Measurements from ENCODE around the gene CT47C1.
"Not testable (repeated sequence)": the region's sequence is repeated elsewhere in the genome, so short reads cannot be mapped to it uniquely, and the experiment has no call there.

CT47C1 gene

GRCh38 chrX:119072744-119073143 lies at the start of gene CT47C1:
Gene CT47C1 (plus strand): TSS chrX:119072993. CDS start chrX:119073226, 233 bp downstream.
- no peak for DNase-seq (ENCODE audit: low read depth)

GRCh38 chrX:119025900-119026299 lies 46.9 kb upstream of the CT47C1 start:
- no peak for DNase-seq (ENCODE audit: low read depth)

GRCh38 chrX:119026344-119026743 lies 46.4 kb upstream of the CT47C1 start:
- not testable (repeated sequence) for DNase-seq (ENCODE audit: low read depth)

GRCh38 chrX:119027960-119028732 lies 44.6 kb upstream of the CT47C1 start:
- not testable (repeated sequence) for DNase-seq (ENCODE audit: low read depth)

GRCh38 chrX:119028733-119029330 lies 44.0 kb upstream of the CT47C1 start:
- no peak for DNase-seq (ENCODE audit: low read depth)

- not testable (repeated sequence) for DNase-seq (ENCODE audit: low read depth)
These were observed 43.1 kb upstream of the CT47C1 start for GRCh38 chrX:119029656-119030055.

- DNase-seq (ENCODE audit: low read depth), result no peak
These were observed 41.8 kb upstream of the CT47C1 start for GRCh38 chrX:119030990-119031389.

- DNase-seq (ENCODE audit: low read depth), result no peak
These were observed 36.4 kb upstream of the CT47C1 start for GRCh38 chrX:119036107-119037029.

- no peak for DNase-seq (ENCODE audit: low read depth)
These were observed 32.4 kb upstream of the CT47C1 start for GRCh38 chrX:119040432-119040831.

- DNase-seq (ENCODE audit: low read depth), result peak; percentile 84
These were observed 31.6 kb upstream of the CT47C1 start for GRCh38 chrX:119041175-119041574.

GRCh38 chrX:119042040-119042439 lies 30.8 kb upstream of the CT47C1 start:
- no peak for DNase-seq (ENCODE audit: low read depth)

GRCh38 chrX:119042996-119043395 lies 29.8 kb upstream of the CT47C1 start:
- DNase-seq (ENCODE audit: low read depth), result no peak

GRCh38 chrX:119045884-119046283 lies 26.9 kb upstream of the CT47C1 start:
- DNase-seq (ENCODE audit: low read depth), result peak; percentile 12

GRCh38 chrX:119055687-119056086 lies 17.1 kb upstream of the CT47C1 start:
- no peak for DNase-seq (ENCODE audit: low read depth)

GRCh38 chrX:119062750-119063374 lies 9.9 kb upstream of the CT47C1 start:
- no peak for DNase-seq (ENCODE audit: low read depth)

- DNase-seq (ENCODE audit: low read depth), result no peak
These were observed 9.4 kb upstream of the CT47C1 start for GRCh38 chrX:119063428-119063827.

- peak; percentile 67 for DNase-seq (ENCODE audit: low read depth)
These were observed 5.6 kb upstream of the CT47C1 start for GRCh38 chrX:119067023-119067739.

- DNase-seq (ENCODE audit: low read depth), result no peak
These were observed 3.7 kb upstream of the CT47C1 start for GRCh38 chrX:119069128-119069527.

GRCh38 chrX:119069762-119070161 lies 3.0 kb upstream of the CT47C1 start:
- no peak for DNase-seq (ENCODE audit: low read depth)

- no peak for DNase-seq (ENCODE audit: low read depth)
These were observed 1.4 kb upstream of the CT47C1 start for GRCh38 chrX:119071381-119071780.

GRCh38 chrX:119073200-119073905 lies 560 bp downstream of the CT47C1 start:
- DNase-seq (ENCODE audit: low read depth), result no peak

Measured in ELR (cell line).